GM12872 (cell line): ENCODE measurements around the gene NPIPB9.
"Not testable (repeated sequence)": the region's sequence is repeated elsewhere in the genome, so short reads cannot be mapped to it uniquely, and the experiment has no call there.

Experiments
- CTCF ChIP-seq: IDR thresholded peaks from 3 replicates; pipeline ENCODE4 v1.5.1; 2011; ENCODE audit warnings: low read depth, mild to moderate bottlenecking, low read length, moderate library complexity; ENCODE audit not compliant: insufficient read depth

NPIPB9 gene

GRCh38 chr16:28751487-28751886 lies at the start of gene NPIPB9:
Gene NPIPB9, plus strand, starts transcription at chr16:28751787.
- TF ChIP-seq CTCF, result not testable (repeated sequence)

GRCh38 chr16:28711220-28712083 lies 40.1 kb upstream of the NPIPB9 start, which contains the start of gene EIF3C:
Gene EIF3C, plus strand, starts transcription at chr16:28711464. Its CDS starts 223 bp downstream, at chr16:28711687.
- not testable (repeated sequence) for TF ChIP-seq CTCF

GRCh38 chr16:28820016-28820415 lies 68.4 kb downstream of the NPIPB9 start:
- TF ChIP-seq CTCF, result no peak

- no peak for TF ChIP-seq CTCF
These were observed 70.4 kb downstream of the NPIPB9 start for GRCh38 chr16:28821874-28822519.
